ENCODE measurements around the gene PCSK4.

DNA sequence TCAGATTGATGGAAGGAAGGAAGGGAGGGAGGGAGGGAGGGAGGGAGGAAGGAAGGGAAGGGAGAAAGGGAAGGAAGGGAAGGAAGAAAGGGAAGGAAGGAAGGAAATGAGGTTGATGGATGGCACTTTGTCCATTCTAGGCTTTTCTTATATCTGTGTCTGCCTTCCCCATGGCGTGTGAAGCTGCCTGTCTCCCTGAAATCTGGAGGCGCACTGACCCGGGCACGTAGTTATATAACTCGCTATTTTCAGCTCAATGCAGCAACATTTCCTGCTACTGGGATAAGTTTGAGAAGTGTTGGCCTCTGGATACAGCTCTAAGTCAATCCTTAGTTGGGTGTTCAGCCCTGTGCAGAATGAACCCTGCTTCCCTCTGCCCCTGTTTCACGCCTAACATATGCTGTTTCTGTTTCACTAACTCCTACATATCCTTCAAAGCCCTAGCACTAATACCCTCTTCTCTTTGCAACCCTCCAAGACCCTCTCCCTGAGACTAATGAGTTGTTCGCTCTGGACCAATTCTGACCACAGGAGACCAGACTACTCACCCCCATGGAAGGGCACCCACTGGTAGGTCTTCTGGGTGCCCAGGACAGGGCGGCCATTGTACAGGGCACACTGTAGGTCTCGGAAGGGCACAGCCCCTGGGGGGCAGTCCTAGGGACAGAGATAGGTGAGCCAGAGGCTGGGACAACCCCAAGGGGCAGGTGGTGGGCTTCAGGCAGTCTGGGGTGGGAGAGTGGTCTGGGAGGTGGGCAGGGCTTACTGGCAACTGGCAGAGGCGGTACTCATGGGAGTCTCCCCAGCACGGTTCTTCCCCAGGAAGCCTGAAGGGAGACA is 19.7 kb upstream of the PCSK4 start:
- TF ChIP-seq, protein P1, sequence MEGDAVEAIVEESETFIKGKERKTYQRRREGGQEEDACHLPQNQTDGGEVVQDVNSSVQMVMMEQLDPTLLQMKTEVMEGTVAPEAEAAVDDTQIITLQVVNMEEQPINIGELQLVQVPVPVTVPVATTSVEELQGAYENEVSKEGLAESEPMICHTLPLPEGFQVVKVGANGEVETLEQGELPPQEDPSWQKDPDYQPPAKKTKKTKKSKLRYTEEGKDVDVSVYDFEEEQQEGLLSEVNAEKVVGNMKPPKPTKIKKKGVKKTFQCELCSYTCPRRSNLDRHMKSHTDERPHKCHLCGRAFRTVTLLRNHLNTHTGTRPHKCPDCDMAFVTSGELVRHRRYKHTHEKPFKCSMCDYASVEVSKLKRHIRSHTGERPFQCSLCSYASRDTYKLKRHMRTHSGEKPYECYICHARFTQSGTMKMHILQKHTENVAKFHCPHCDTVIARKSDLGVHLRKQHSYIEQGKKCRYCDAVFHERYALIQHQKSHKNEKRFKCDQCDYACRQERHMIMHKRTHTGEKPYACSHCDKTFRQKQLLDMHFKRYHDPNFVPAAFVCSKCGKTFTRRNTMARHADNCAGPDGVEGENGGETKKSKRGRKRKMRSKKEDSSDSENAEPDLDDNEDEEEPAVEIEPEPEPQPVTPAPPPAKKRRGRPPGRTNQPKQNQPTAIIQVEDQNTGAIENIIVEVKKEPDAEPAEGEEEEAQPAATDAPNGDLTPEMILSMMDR (IDR thresholded peaks at IDR 0.05), result no peak
- TF ChIP-seq POLR2A (IDR thresholded peaks at IDR 0.05), result no peak
